GM12801 (cell line): ENCODE results near the gene COL6A5.

ENCODE experiments used
- CTCF ChIP-seq: IDR thresholded peaks from one replicate; pipeline ENCODE4 v1.5.1; 2011; ENCODE audit warnings: control low read depth; ENCODE audit not compliant: insufficient read length; ENCODE audit errors: extremely low read depth

COL6A5 gene

DNA sequence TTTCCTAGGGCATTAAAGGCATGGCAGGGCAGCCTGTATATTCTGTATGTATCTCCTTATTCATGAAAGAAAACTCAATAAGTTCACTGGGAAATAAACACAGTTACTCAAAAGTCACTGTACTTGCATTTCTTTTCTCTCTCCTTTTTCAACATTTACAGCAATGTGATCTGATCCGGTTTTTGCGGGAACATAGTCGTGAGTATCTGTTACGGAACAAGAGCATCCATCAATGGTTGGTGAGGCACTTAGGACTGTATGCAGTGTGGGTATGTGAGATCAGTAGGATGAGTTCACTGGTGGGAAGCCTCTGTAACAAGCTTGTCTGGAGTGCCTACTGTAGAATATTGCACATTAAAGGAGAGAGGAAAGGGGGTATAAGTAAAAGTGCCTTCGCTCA lies 80.7 kb downstream of the COL6A5 start:
- no peak for TF ChIP-seq CTCF

GRCh38 chr3:130428871-130429712 lies 83.6 kb downstream of the COL6A5 start:
- TF ChIP-seq CTCF: no peak

DNA sequence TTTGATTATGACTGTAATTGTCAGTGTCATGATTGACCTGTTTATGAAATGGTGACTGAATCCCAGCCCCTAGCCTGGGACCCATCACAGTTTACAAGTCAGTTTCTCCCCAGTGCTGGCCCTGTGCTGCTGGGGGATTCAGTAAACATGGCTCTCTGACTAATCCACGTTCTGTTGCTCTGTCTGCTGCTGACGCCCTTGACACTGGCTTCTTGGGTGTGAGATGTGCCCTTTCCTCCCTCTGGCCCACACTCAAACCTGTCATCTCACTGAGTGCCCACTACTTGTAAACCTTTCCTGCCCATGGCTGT lies 84.2 kb downstream of the COL6A5 start:
- no peak for TF ChIP-seq CTCF

DNA sequence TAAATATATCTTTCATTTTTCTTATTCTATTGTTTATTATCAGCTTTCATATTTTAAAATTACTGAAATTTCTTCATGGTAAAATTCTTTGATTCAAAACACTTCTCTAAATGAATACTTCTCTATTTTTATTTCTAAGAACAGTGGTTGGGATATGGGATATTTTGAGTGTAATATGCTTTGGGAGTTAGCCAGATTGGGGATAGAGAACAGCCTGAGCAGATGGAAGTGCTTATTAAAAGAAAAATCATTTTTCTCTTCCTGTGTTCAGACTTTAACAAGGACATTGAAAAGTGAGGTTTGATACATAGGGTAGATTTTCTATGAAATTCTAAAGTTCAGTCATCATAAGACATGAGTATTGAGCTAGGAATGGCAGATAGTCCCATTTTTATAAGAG lies 84.8 kb downstream of the COL6A5 start:
- TF ChIP-seq CTCF: no peak

DNA sequence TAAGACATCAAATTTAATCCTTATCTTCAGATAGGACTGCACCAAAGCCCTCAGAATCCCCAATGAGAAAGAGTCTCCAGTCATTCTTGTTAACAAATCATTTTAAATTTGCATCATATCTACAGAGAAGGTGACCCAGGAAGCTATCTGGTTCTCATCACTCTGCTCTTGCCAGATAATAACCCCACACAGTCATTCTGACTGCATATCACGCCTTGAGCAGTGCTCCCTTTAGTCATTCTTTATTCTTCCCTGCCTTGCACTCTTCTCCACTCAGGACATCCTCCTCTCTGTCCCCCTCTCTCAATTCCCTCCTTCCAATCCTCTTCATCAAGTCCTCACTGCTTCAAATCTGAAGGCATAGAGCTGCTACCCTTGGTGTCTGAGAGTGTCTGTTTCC lies 87.8 kb downstream of the COL6A5 start:
- no peak for TF ChIP-seq CTCF

DNA sequence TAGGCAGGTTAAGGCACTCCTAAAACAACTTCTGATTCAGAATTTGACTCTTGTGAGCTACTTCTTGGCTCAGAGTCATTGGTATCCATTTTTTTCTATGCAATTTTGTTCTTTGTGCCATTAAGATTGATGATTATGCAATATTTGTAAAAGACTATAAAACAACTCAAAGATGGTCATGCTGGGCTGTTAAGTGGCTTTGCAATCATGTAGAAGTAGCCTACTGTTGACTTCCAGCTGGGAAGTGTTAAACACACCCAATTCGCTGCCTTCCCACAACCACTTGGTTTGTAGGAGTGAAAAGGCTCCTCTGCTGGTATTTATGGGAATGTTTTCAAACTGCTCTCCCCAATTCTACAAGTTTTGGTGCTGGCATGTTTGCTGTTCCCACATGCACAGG lies 96.8 kb downstream of the COL6A5 start:
- TF ChIP-seq CTCF: no peak

GRCh38 chr3:130456540-130456939 lies 111.1 kb downstream of the COL6A5 start:
- TF ChIP-seq CTCF: no peak
